ENCODE results near the gene CD300LF. TPM values are rescaled to one million over a fixed set of nuclear protein-coding genes. Genes with fewer than 3 reads are reported as not detected.

The CD300LF gene
- total RNA-seq, 1 experiment from 2014 or later: not detected

GRCh38 chr17:74704544-74704943 lies 8.2 kb downstream of the CD300LF start:
- H3K9me2 ChIP-seq (ENCODE audit: insufficient read depth): no peaks in the 10 kb centered on the region
- TF ChIP-seq CTCF (conservative IDR thresholded peaks at IDR 0.05) (no peak), EZH2 (IDR thresholded peaks at IDR 0.05; ENCODE audit: low read depth) (no peak)
- no peaks in the 10 kb centered on the region for H3F3A ChIP-seq (ENCODE audit: insufficient read depth, low read depth)
- ChIA-PET CTCF (no interaction called here), POLR2A (ENCODE audit: unreplicated experiment) (no interaction called here)
- H3K4me3 ChIP-seq: no peak overlapping the region
- no peak overlapping the region for H3K27ac ChIP-seq
- intact Hi-C loops (cut with micrococcal nuclease; ENCODE audit: unreplicated experiment): no loop called here
- DNase-seq: no peak
- peaks cover 60% of the 10 kb centered on the region for H3K27me3 ChIP-seq (ENCODE audit: insufficient read depth, low read depth)
- no peaks in the 10 kb centered on the region for H3K79me2 ChIP-seq (ENCODE audit: low read depth)
- no peak overlapping the region for H3K4me2 ChIP-seq
- no peak overlapping the region for H2AFZ ChIP-seq
- no peaks in the 10 kb centered on the region for H3K9me3 ChIP-seq (ENCODE audit: insufficient read depth, low read depth)
- H3K4me1 ChIP-seq (replicated peaks; ENCODE audit: insufficient read depth): no peaks in the 10 kb centered on the region
- BruUV-seq (replicated peaks): no TSS peak
- no peaks in the 10 kb centered on the region for H3K36me3 ChIP-seq (ENCODE audit: low read depth)
- H4K20me1 ChIP-seq (ENCODE audit: insufficient read depth): no peaks in the 10 kb centered on the region

- no peak overlapping the region for H2AFZ ChIP-seq
- intact Hi-C loops (cut with micrococcal nuclease; ENCODE audit: unreplicated experiment): no loop called here
- H3F3A ChIP-seq (ENCODE audit: insufficient read depth, low read depth): no peaks in the 10 kb centered on the region
- POLR2A ChIA-PET (ENCODE audit: unreplicated experiment): no interaction called here
- H4K20me1 ChIP-seq (ENCODE audit: insufficient read depth): no peaks in the 10 kb centered on the region
- DNase-seq: no peak
- no peaks in the 10 kb centered on the region for H3K4me1 ChIP-seq (replicated peaks; ENCODE audit: insufficient read depth)
- H3K79me2 ChIP-seq (ENCODE audit: low read depth): no peaks in the 10 kb centered on the region
- H3K4me2 ChIP-seq: no peak overlapping the region
- H3K9me2 ChIP-seq (ENCODE audit: insufficient read depth): no peaks in the 10 kb centered on the region
- TF ChIP-seq CTCF (conservative IDR thresholded peaks at IDR 0.05): no peak
- no peak for TF ChIP-seq EZH2 (IDR thresholded peaks at IDR 0.05; ENCODE audit: low read depth)
- no peak overlapping the region for H3K4me3 ChIP-seq
- no TSS peak for BruUV-seq (replicated peaks)
- H3K27ac ChIP-seq: no peak overlapping the region
- CTCF ChIA-PET: no interaction called here
- H3K27me3 ChIP-seq (ENCODE audit: insufficient read depth, low read depth): peaks cover 71% of the 10 kb centered on the region
- no peaks in the 10 kb centered on the region for H3K36me3 ChIP-seq (ENCODE audit: low read depth)
- no peaks in the 10 kb centered on the region for H3K9me3 ChIP-seq (ENCODE audit: insufficient read depth, low read depth)
Measured at GRCh38 chr17:74703311-74703710, 9.4 kb downstream of the CD300LF start.

- H3F3A ChIP-seq (ENCODE audit: insufficient read depth, low read depth): no peaks in the 10 kb centered on the region
- H3K36me3 ChIP-seq (ENCODE audit: low read depth): no peaks in the 10 kb centered on the region
- H3K4me1 ChIP-seq (replicated peaks; ENCODE audit: insufficient read depth): no peaks in the 10 kb centered on the region
- H3K27me3 ChIP-seq (ENCODE audit: insufficient read depth, low read depth): peaks cover 78% of the 10 kb centered on the region
- BruUV-seq (replicated peaks): no TSS peak
- ChIA-PET POLR2A (ENCODE audit: unreplicated experiment) (no interaction called here), CTCF (interaction anchor here (0.7 kb wide), 1 partner anchor 76 kb away, joined by 3 read pairs; no protein-coding TSS in a partner anchor)
- no peak overlapping the region for H3K4me3 ChIP-seq
- no peaks in the 10 kb centered on the region for H3K9me3 ChIP-seq (ENCODE audit: insufficient read depth, low read depth)
- DNase-seq: no peak
- H3K27ac ChIP-seq: no peak overlapping the region
- no peaks in the 10 kb centered on the region for H3K9me2 ChIP-seq (ENCODE audit: insufficient read depth)
- no peaks in the 10 kb centered on the region for H4K20me1 ChIP-seq (ENCODE audit: insufficient read depth)
- TF ChIP-seq CTCF (conservative IDR thresholded peaks at IDR 0.05): no peak
- no peak for TF ChIP-seq EZH2 (IDR thresholded peaks at IDR 0.05; ENCODE audit: low read depth)
- no peaks in the 10 kb centered on the region for H3K79me2 ChIP-seq (ENCODE audit: low read depth)
- intact Hi-C loops (cut with micrococcal nuclease; ENCODE audit: unreplicated experiment): no loop called here
- H3K4me2 ChIP-seq: no peak overlapping the region
- H2AFZ ChIP-seq: no peak overlapping the region
Measured at GRCh38 chr17:74702116-74702871, 10.4 kb downstream of the CD300LF start.
